GM19467 (cell line): ENCODE measurements around the gene COMMD2.

ENCODE experiments used
- ATAC-seq: cut with Tn5 transposase; IDR thresholded peaks from one replicate; pipeline ENCODE4 v1.9.1; 2021; ENCODE audit warnings: mild to moderate bottlenecking, moderate library complexity; ENCODE audit not compliant: unreplicated experiment

Gene COMMD2

DNA sequence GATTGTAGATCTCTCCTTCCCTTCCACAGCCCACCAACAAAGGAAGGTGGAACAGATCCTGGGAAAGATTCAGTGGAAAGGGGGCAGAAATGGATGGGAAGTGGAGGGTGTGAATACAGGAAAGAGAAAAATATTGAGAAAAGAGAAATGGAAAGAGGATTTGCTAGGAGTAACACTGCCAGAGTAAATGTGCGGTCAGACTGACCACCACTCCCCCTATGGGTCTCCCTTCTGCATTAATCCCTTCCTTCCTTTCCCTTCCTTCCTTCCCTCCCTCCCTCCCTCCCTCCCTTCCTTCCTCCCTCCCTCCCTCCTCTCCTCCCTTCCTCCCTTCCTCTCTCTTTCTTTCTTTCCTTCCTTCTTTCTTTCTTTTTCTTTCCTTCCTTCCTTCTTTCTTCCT lies 12.0 kb upstream of the COMMD2 start:
- ATAC-seq, result no peak

GRCh38 chr3:149763565-149764195 lies 11.4 kb upstream of the COMMD2 start:
- ATAC-seq, result no peak

DNA sequence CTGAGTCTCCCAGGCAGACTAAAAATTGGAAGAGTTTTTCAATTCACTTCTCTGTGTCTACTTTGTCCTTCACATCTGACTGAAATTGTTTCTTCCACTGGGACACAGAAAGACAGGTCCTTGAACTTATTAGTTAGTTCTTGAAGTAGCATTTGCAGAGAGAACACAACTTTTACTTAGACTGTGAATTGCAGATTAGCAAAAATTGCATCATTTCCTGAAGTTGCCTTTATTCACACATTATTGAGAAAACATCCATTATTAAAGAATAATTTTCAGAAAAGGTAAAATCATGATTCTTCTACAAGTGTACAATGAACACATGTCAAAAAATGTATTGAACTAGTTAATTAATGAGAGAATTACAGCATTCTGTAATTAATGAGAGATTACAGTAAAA lies 1.4 kb upstream of the COMMD2 start:
- ATAC-seq, result no peak

DNA sequence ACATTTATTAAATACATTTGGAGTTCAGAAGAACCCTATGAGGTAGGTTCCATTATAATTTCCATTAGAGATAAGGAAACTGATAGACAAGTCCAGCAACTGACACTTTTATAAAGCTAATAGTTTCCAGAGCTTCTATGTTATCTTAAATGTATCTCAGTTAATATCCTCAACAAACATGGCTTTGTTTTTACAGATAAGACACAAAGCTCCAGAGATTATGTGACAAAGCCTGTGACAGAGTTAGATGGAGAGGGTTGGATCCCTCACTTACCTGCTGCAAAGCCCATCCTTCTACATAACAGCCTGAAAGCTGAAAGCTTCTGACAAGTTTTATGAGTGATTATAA lies 473 bp upstream of the COMMD2 start:
- no peak for ATAC-seq

DNA sequence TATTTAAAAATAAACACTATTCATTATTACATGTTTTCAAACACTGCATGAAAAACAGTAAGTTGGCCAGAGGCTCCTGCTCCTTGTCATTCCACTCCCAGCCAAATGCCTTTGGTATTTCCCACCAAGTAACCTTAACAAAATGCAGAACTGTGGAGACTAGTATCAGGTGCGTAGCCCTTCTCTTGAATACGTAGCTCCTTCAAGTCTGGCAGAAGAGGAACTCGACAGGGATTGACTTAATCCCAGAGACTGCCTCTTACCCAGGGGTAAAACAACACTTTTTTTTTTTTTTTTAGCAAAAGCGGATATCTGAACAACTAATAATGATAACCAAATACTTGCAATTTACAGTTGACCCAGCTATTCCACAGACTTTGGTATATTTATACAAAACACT lies 738 bp downstream of the COMMD2 start:
- no peak for ATAC-seq

- ATAC-seq, result no peak
Observed at GRCh38 chr3:149744606-149745005, 7.7 kb downstream of the COMMD2 start.

DNA sequence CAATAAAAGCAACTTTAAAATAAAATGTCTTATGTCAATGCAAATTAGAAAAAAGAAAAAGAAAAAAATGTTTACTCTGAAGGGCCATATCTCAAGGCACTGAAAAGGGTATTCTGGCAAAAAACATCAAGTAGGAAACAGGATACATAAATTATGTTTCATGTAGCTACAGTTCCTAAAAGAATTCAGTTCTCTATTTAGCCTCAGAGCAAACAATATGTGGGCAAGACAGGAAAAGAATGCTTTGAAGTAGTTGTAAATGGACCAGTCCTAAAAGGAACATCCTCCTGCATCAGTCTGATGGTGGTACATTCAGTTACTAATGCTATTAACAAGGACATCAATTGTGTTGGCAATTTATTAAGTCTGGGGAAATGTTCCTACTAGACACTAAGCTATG lies 8.1 kb downstream of the COMMD2 start:
- ATAC-seq, result no peak

- ATAC-seq, result no peak
Observed at GRCh38 chr3:149739396-149739795, 12.9 kb downstream of the COMMD2 start.

GRCh38 chr3:149738876-149739275 lies 13.4 kb downstream of the COMMD2 start:
- no peak for ATAC-seq

GRCh38 chr3:149736953-149737205 lies 15.4 kb downstream of the COMMD2 start:
- ATAC-seq, result no peak

GRCh38 chr3:149736175-149736952 lies 15.9 kb downstream of the COMMD2 start:
- ATAC-seq, result no peak

GRCh38 chr3:149732234-149732633 lies 20.1 kb downstream of the COMMD2 start:
- no peak for ATAC-seq

- no peak for ATAC-seq
Observed at GRCh38 chr3:149727656-149728055, 24.6 kb downstream of the COMMD2 start.

GRCh38 chr3:149726716-149727407 lies 25.4 kb downstream of the COMMD2 start:
- no peak for ATAC-seq

DNA sequence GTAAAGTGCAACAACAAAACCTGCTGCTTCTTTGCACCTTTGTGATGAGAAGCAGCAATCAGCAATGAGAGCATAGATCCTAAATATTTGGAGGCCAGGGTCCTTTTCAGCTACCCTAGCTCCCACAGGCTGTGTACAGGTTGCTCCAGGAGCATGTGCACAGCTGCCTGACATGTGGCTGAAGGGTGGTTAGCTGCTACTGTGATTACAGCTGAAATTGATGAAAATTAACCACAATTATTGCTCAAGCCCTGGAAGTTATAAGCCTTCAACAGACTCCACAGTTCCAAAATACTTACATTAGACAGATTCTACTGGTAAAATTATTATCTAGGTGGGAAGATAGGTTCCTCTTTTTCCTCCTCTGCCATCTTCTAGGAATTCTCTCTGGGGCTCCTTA lies 28.5 kb downstream of the COMMD2 start:
- no peak for ATAC-seq

DNA sequence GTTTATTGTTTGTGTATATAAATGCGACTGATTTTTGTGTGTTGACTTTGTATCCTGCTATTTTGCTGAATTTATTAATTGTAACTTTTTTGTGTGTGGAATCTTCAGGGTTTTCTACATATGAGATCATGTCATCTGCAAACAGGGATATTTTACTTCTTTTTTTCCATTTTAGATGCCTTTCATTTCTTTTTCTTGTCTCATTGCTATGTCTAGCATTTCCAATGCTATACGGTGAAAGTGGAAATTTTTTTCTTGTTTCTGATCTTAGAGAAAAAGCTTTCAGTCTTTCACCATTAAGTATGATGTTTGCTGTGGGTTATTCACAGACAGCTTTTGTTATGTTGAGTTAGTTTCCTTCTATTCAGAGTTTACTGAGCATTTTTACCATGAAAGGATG lies 31.4 kb downstream of the COMMD2 start:
- ATAC-seq, result no peak

GRCh38 chr3:149717391-149718056 lies 34.8 kb downstream of the COMMD2 start:
- ATAC-seq, result no peak

GRCh38 chr3:149716984-149717383 lies 35.3 kb downstream of the COMMD2 start:
- ATAC-seq, result no peak

- ATAC-seq, result no peak
Observed at GRCh38 chr3:149715247-149715646, 37.0 kb downstream of the COMMD2 start.

DNA sequence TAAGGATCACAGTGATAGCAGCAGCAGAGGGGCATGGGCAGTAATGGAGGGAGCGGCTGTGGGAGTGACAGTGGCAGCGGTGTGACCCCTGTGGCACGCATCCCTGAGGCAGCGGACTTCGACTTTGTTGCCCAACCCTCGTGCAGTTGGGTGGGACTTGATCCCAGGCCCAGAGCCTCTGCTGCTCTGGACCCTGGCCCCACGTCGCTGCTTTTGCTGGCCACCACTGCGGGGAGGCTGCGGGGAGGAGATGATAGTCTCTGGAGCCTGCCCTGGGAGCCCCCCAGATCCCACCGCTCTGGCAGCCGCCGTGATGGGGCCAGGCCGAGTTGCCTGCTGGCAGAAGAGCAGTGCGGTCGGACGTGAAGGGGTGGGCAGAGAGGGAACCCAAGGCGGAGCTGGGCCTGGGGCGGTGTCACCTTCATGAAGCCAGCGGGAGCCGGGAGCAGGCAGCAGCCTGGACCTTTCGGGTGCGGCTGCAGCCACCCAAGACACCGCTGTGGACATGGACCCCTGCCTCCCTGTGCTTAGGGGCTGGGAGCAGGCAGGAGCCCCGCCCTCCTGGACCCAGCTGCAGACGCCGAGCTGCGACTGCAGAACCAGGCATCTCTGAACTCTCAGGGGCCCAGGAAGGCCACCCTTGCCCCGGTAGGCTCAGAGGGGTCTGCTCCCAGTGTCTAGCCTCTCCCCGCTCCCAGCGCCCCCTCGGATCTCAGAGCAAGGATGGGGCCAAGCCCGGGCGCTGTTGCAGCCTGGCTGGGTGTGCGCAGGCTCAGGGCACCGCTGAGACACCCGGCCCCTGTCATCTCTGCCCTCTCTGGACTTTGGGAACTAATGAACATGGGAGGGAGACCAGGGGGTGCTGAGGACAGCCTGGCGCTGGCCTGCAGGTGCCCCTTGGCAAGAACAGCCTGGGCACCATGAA lies 38.3 kb downstream of the COMMD2 start:
- no peak for ATAC-seq

DNA sequence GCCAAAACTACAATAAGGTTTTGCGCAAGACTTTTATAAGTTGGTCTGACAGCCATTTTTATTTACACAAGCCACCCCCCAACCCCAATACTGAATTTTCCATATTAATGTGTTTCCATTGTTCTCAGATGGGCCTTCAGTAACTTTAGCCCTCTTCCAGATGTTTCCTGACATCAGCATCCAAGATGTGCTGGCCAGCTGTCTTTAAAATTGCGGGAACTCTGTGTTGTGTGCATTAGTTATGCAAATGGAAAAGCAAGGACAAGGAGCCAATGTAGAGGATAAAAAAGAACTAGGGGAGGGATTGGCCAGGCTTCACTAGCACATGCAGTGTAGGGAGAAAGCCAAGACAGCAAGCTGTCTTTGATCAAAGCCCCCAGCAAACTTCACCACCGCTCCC lies 45.4 kb downstream of the COMMD2 start:
- no peak for ATAC-seq
